NCI-H2107 treated with DMSO at 0.1 percent for 48 hours (cell line): ENCODE results near the gene IDH3G.
"Not testable (repeated sequence)": the region's sequence is repeated elsewhere in the genome, so short reads cannot be mapped to it uniquely, and the experiment has no call there.

Experiments used
- DNase-seq: peaks from one replicate; lab custom pipeline; 2025; ENCODE audit not compliant: unreplicated experiment; lab: John Stamatoyannopoulos, UW

Gene IDH3G

DNA sequence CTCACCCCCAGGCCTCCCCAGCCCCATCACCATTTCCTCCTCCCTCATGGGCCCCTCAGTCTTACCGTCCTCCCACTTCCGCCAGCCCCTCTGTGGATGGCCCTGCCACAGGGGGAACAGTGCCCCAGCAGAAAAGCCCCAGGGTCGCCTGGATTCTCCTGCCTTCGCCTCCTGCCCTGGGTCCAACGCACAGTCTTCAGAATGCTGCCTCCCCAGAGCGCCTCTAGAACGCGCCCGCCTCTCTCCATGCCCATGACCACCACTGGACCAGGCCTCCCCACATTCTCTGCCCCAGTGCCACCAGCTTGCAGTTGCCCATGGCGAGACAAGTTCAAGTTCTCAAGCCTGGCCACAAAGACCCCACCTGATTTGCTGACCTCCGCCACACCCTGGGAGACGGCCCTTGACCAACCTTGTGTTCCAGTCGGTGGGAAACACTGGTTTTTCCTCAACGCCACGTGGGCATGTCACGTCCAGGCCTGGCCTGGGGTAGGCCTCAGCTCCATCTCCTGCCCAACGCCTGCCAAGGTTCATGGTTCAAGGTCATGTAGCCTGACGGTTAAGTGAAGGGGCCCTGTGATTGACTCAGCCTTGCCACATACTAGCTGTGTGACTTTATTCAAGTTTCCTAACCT lies 30.8 kb downstream of the IDH3G start:
- no peak for DNase-seq

DNA sequence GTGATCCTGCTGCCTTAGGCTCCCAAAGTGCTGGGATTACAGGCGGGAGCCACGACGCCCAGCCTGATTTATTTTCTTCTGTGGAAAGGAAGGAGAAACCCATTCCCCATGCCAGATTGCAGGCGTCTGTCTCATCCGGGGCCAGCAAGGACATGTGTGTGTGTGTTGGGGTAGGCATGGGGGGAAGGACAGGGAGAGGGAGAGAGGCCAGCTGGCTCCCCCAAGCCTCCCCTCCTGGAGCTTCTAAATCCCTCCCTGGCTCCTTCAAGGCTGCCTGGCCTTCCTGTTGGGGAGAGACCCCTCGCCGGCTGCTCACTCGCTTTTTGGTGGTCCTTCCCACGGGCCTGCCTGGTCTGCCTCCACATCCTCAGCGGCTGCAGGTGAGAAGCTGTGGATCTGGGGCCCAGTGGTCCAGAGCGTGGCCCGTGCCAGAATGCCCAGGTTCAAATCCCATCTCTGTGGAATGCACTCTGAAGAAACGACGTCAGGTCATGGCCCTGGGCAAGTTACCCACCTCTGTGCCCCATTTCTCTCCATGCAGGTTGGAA lies 31.5 kb downstream of the IDH3G start:
- no peak for DNase-seq

DNA sequence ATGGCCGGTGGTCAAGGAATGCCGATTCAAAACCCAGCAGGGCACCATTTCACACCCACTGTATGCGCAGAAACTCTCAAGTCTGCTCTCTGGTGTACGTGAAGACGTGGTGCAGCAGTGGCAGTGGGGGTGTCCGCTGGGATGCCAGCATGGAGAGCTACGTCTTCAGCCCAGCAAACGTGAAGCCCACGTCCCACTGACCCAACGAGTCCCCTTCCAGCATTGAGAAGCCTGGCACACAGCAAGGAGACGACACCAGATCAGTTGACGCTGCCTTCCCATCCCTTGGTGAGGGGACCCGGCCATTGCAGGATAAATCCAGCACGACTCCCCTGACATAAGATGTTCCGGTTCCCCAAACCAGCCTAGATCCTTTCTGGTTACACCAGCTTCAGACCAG lies 32.3 kb downstream of the IDH3G start:
- no peak for DNase-seq

DNA sequence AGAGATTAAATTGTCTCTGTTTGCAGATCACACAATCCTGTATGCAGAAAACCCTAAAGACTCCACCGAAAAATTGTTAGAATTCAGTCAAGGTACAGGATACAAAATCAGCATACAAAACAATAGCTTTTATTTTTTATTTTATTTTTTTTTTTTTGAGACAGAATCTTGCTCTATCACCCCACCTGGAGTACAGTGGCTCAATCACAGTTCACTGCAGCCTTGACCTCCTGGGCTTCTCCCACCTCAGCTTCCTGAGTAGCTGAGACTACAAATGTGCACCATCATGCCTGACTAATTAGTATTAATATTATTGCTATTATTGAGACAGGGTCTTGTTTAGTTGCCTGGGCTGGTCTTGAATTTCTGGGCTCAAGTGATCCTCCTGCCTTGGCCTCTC lies 39.0 kb downstream of the IDH3G start:
- no peak for DNase-seq

DNA sequence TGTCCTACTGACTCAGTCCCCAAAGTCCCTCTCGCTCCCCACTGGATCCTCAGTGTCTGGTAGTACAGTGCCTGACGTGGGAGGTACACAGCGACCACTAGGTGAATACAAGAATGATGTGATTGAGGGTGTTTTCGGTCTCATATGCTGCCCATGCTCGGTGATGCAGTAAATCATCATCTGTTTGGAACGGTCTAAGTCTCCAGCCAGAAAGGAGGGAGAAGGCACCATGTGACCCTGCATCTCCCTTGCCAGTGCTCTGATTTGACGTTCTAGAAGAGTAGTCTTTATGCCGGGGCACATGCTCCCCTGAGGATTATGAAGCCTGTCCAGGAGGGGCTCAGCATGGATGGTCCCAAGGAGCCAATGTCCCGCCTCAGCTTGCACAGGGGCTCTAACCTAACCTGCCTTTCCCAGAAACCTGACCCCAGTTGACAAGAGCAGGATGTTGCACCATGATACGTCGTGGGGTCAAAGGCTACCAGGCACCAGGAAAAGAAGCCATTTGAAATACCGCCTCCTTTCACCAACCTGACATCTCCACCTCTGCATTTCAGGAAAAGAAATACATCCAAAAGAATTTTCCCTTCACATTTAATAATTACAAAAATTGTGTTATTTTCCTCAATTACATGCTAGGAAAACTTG lies 43.9 kb downstream of the IDH3G start:
- DNase-seq, result no peak

DNA sequence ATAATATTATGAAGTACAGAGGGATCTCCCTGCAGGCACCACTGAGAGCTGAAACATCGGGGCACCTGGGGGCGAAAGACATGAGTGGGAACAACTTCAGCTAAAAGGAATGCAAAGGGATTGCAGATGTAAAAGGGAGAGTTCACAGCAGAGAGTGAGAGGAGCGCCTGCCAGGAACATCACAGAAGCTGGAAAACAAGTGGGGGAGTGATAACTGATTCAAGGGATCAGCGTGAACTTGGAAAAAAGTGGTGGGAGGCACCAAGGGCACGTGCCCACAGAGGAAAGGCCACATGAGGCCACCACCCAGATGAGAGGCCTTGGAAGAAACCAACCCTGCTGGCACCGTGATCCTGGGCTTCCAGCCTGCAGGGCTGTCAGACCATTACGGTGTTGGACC lies 45.2 kb downstream of the IDH3G start:
- DNase-seq, result not testable (repeated sequence)

DNA sequence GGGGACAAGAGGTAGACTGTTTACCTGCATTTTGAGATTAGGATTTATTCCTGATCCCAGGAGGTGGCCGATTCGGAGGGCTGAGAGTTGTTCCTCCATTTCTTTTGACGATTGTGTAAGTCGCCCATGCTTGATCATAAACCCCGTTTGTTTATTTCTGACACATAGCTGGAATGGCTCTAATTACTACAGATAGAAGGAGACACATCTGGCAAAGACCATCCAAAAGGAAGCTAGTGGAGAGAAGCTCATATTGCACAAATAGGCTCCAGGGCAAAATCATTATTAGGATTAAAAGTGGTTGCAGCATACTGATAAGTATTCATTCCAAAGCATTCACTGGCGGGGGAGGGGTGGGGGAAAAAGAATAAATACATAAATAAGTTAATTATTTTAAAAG lies 47.2 kb downstream of the IDH3G start:
- DNase-seq, result not testable (repeated sequence)

DNA sequence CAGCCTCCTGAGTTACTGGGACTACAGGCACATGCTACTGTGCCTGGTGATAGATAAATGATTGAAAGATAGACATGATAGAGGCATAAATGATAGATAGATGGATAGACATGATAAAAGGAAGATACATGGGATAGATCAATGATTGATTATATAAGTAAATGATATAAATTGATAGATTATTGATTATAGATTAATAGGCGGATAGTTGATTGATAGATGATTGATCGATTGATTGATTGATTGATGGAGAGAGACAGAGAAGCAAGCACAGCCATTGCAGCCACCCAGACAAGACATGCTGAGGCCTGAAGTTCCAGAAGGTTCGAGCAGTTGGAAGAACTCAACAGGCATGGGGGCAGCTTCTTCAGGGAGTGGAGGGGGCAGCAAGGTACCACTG lies 47.8 kb downstream of the IDH3G start:
- DNase-seq, result no peak

DNA sequence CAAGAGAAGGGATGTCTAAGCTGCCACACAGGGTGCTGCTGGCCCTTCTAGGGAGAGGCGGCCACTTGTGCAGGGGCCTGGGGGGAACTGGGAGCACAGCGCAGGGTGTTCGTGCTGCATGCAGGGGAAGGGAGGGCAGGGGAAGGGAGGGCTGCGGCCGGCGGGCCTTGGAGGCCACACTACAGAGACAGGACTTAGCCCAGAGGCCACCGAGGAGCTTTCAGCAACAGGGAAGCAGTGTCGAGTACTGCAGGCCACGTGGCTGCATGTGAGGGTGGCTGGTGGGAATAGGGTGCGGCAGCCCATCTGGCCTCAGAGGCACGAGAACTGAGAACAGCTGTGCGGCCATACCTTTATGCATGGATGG lies 49.1 kb downstream of the IDH3G start:
- DNase-seq, result not testable (repeated sequence)

DNA sequence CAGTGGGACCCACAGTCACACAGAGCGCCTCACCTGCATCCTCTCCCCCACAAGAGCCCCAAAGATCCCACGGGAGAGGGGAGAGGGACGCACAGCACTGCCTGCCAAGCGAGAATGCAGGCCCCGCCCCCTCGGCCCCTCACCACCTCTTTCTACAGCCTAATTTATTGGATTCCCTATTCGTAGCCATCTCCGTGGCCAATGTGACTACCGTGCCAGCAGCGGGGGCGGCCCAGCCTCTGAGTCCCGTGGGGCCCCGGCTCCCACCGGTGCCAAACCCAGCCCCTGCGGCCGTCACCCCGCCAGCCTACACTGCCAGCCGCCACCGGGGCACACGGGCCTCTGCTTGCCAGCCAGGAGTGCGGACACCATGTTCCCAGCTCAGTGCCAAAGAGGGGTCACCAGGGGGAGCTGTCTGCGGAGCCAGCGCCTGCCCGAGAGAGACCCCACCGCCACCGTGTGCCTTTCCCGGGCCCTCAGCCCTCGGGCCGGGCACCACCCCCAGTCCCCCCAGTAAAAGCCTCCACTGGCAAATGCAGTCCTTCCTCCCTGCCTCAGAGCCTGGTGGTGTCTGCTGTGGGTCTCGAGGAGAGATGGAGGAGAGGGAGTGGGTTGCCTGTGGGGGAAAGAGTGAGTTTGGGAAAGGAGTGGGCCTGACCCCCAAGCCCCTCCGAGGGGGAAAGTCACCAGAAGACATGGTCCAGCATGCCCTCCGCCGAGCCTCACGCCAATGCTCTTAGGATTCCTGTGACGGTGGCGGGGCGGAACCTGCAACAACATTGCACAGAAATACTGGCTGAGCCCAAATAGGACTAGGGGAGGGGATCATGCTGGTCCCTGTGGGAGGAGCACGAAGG lies 49.7 kb downstream of the IDH3G start:
- no peak for DNase-seq

DNA sequence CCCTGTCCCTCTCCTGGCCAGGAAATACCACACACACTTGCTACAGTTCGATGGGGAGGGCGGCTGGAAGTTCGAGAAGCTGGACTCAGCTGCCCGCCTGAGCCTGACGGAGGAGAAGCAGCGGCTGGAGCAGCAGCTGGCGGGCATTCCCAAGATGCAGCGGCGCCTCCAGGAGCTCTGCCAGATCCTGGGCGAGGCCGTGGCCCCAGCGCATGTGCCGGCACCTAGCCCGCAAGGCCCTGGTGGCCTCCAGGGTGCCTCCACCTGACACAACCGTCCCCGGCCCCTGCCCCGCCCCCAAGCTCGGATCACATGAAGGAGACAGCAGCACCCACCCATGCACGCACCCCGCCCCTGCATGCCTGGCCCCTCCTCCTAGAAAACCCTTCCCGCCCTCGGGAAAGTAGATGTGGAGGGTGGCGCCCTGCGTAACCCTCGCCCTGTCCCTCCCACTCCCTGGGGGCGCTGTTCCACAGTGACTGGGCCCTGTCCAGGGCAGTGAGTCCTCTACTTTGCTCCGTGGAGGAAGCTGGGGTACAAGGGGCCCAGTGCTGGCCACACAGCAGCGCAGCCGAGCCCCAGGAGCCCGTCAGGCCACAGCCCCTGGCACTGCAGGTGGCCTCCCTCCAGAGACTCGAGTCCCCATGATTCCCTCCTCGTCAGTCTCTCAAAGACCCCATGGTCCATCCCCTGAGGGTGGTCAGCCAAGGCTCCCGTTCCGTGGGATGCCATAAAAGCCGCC lies 50.5 kb downstream of the IDH3G start:
- DNase-seq, result peak; percentile 26

DNA sequence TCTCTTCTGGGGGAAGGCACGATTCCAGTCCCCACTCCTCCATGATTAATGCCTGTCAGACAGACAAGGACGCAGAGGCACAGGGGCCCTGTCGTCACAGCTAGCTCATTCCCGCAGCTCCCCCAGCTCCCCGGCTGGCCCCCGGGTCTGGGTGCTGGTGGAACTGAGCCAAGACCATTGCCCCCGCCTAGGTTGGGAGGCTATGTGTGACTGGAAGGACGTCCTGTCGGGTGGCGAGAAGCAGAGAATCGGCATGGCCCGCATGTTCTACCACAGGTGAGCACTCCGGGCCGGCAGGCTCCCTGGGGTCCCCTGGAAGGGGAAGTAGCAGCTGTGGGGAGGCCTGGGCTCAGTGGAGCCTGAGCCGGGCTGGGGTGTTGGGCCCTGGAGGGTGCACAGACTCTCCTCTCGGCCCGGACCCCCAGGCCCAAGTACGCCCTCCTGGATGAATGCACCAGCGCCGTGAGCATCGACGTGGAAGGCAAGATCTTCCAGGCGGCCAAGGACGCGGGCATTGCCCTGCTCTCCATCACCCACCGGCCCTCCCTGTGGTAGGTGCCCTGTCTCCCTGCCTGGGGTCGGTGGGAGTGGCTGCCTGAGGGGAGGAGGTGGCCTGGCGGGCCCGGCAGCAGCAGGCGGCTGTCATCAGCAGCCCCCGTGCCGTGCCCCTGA lies 51.2 kb downstream of the IDH3G start:
- not testable (repeated sequence) for DNase-seq

DNA sequence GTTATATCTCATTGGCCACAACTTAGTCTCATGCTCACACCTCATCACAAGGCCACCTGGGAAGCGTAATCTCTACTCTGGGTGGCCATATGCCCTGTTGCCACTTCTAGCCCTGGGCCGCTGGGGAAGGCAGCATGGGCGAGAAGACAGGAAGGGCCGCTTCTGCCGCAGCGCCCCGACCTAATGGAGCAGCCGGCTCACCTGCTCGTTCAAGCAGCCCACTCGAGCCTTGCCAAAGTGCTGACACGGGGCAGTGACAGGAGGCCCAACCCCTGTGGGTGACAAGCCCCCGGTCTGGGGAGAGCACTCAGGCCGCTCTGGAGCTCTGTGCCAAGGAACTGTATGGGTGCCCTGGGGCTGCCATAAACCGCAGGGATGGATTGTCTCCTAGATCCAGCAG lies 52.1 kb downstream of the IDH3G start:
- DNase-seq, result not testable (repeated sequence)

DNA sequence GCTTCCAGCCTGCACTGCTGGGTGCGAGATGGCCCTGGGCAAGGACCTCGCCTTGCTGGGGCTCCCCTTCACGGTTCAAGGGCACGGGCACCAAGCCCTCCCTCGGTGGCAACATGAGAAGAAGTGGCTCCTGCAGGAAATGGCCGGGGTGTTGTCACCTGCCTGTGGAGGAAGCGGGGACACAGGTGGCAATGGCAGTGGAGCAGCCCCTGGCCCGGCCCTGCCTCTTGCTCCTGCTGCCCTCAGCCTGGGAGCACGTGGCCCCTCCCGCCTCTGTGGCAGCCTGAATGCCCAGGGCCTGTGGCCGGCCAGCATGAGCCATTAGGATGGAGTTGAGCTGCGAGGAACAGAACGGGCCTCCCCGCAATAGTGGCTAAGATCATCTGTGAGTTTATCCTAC lies 52.7 kb downstream of the IDH3G start:
- DNase-seq, result no peak

DNA sequence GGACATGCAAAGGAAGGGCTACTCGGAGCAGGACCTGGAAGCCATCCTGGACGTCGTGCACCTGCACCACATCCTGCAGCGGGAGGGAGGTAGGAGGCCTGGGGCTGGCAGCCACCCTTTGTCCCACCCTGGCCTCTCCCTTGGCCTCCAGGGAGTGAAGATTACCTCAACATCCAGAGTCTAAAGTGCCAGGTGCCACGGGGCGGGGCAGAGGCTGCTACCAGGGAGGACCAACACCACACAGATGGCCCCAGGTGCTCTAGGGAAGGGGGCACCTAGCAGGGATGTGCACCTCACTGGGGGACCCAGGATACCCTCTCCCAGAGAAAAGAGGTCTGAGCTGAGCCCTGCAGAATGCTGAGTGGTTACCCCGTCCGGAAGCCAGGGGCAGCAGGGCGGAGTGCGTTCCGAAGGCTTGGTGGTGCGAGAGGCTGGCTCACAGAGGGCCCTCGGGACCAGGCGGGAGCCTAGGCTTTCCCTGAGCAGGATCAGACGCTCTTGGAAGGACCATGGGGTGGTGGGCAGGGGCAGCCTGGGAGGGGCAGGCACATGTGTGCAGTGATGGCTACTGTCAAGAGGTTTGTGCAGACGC lies 53.4 kb downstream of the IDH3G start:
- no peak for DNase-seq

DNA sequence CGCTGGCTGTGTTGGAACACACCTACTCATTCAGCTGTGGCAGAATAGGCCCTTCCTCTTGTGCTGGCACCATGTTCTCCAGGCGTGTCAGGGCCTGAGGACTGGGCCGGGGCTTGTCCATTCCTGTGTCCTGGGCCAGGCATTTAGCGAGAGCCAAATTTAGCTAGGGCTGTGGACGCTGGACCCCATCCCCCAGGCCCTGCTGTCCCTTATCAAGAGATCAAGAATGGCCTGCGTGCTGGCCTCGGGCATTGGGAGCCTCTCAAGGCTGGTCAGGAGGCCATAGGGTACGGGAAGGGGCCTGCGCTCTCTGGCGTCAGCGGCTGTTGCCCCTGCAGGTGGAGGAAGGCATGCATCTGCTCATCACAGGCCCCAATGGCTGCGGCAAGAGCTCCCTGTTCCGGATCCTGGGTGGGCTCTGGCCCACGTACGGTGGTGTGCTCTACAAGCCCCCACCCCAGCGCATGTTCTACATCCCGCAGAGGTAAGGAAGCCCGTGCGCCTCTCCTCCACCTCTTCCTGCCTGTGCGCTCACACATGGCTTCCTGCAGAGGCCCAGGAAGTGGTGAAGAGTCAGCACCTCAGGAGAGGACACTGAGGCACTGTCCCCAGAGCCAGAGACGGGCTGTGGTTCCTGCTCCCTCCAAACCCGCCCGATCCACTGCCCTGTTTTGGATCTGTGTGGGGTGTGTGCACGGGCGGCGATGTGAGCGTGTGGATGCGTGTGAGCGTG lies 54.3 kb downstream of the IDH3G start:
- DNase-seq, result no peak

DNA sequence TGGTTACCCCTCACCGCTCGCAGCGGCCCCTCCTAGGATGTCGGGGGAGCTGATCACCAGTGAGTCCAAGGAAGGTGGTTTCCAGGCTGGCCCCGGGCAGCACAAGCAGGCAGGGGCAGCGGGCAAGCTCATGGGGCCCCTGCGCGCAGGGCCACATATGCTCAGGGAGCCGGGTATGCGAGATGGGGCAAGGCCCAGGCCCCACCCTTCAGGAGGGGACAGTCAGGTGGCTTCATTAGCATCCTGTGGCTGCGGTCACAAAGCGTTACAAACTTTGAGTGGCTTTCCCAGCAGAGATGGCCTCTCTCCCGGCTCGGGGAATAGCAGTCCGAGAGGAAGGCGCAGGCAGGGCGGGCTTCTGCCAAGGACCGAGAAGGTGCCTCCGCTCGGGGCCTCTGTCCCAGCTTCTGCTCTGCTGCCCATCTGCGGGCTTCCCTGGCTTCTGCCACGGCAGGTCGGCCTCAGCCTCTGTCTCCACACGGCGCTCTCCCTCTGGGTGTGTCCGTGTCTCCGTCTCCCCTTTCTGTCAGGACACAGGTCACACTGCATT lies 56.0 kb downstream of the IDH3G start:
- DNase-seq, result no peak

DNA sequence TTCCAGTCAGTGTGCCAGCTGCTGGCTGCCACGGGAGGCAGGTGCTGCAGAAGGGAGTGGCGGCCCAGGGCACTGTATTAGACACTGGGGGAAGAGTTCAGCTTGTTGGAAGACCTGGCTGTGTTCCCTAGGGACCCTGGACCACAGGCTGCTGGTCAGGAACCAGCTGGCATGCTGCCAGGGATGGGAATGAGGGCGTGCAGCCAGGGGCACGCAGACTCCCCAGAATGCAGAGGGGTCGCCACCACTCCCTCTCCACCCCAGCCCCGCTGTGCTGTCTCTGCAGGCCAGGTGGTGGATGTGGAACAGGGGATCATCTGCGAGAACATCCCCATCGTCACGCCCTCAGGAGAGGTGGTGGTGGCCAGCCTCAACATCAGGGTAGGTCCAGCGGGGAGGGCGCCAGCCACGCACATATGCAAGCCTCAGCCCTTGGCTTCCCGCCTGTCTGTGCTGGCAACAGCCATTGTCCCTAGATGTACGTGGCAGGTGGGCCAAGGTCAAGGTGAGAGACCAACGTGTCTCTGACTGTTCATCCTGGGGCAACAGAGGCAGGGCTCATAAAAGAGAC lies 57.2 kb downstream of the IDH3G start:
- DNase-seq, result no peak
